K562 (cell line): ENCODE measurements around the gene PFDN4. TPM values are rescaled to one million over a fixed set of nuclear protein-coding genes. Genes with fewer than 3 reads are reported as not detected.

Experiments
- ARHGAP35 ChIP-seq: fragments of 450-650 bp; IDR thresholded peaks from 2 replicates; pipeline ENCODE4 v1.6.1; 2018; ENCODE audit not compliant: partially characterized antibody
- ARID4B ChIP-seq: sonication (generic); formaldehyde crosslinking; IDR thresholded peaks from 2 replicates; pipeline ENCODE4 v1.8.0; 2022; ENCODE audit warnings: mild to moderate bottlenecking, missing genetic modification reagents
- ETV6 ChIP-seq, 3 experiments: fragments of 150-350 bp in 1 of 3; sonication (generic) in 1 of 3; formaldehyde crosslinking in 1 of 3; IDR thresholded peaks; 2 replicates each; pipeline versions ENCODE4 v1.6.1 to v1.8.0; 2014 to 2022; ENCODE audit warnings: borderline replicate concordance in 2 of 3, low read depth in 2 of 3, antibody characterized with exemption in 1 of 3, low read length in 1 of 3, mild to moderate bottlenecking in 1 of 3, missing genetic modification reagents in 1 of 3
- ILF3 ChIP-seq: fragments of 450-650 bp; IDR thresholded peaks from 2 replicates; pipeline ENCODE4 v1.6.1; 2018; ENCODE audit warnings: antibody characterized with exemption, mild to moderate bottlenecking, moderate library complexity, borderline replicate concordance
- MLLT1 ChIP-seq, 2 experiments: fragments of 450-650 bp; IDR thresholded peaks; 2 replicates each; pipeline ENCODE4 v1.6.1; 2016
- MXI1 ChIP-seq: IDR thresholded peaks from 2 replicates; pipeline ENCODE4 v1.6.1; 2011; ENCODE audit warnings: low read depth, mild to moderate bottlenecking, improper control_type of control experiment, low read length
- NUFIP1 ChIP-seq: fragments of 450-650 bp; IDR thresholded peaks from 2 replicates; pipeline ENCODE4 v1.6.1; 2018; ENCODE audit not compliant: partially characterized antibody
- RFX5 ChIP-seq: IDR thresholded peaks from 2 replicates; pipeline ENCODE4 v1.6.1; 2011; ENCODE audit warnings: low read depth, mild to moderate bottlenecking, improper control_type of control experiment, low read length
- SMAD2 ChIP-seq: fragments of 150-350 bp; IDR thresholded peaks from 2 replicates; pipeline ENCODE4 v1.6.1; 2014; ENCODE audit warnings: low read depth, mild to moderate bottlenecking, low read length
- STAT5A ChIP-seq: IDR thresholded peaks from 2 replicates; pipeline ENCODE4 v1.6.1; 2012; ENCODE audit warnings: low read length, inconsistent platforms, borderline replicate concordance
- THAP12 ChIP-seq: fragments of 250-450 bp; sonication (Bioruptor Pico); IDR thresholded peaks from 2 replicates; pipeline ENCODE4 v1.9.0; 2021; ENCODE audit warnings: mild to moderate bottlenecking, inconsistent platforms
- ZC3H4 ChIP-seq: sonication (generic); formaldehyde crosslinking; IDR thresholded peaks from 2 replicates; pipeline ENCODE4 v1.9.0; 2021; ENCODE audit warnings: missing genetic modification reagents, borderline replicate concordance
- ZC3H8 ChIP-seq: fragments of 450-650 bp; IDR thresholded peaks from 2 replicates; pipeline ENCODE4 v1.6.1; 2017
- ZNF445 ChIP-seq: fragments of 250-450 bp; sonication (Bioruptor Pico); IDR thresholded peaks from 2 replicates; pipeline ENCODE4 v1.4.0; 2020; ENCODE audit warnings: low read depth, mild to moderate bottlenecking, moderate library complexity
- ZNF695 ChIP-seq: fragments of 450-650 bp; formaldehyde crosslinking; IDR thresholded peaks from 2 replicates; pipeline ENCODE4 v1.4.0; 2020; ENCODE audit warnings: mild to moderate bottlenecking, moderate library complexity
- polyA plus RNA-seq, 8 experiments: library from polyadenylated mRNA; depleted of rRNA in 4 of 8; stranded (reverse) in 5 of 8; unstranded in 3 of 8; fragments of >200 nt; fragmentation: Nextera tagmentation in 2 of 8; fragmentation: Illumina TruSeq in 1 of 8; extraction: Ambion mirVana in 2 of 8; extraction: Trizol in 1 of 8; gene quantifications; 2 replicates each; pipeline versions ENCODE4 v1.2.1 to v1.2.3, GENCODE V29; 2011 to 2014; ENCODE audit warnings: inconsistent platforms in 1 of 8, missing spikeins in 1 of 8
- total RNA-seq, 7 experiments: library from RNA; depleted of rRNA in 6 of 7; stranded (reverse); fragments of >200 nt in 6 of 7; fragmentation: Illumina TruSeq in 2 of 7; extraction: Trizol in 2 of 7; gene quantifications; 2 replicates each; pipeline versions ENCODE4 v1.2.1 to v1.2.3, GENCODE V29; 2011 to 2021; ENCODE audit warnings: low replicate concordance in 1 of 7

Gene PFDN4
- total and polyA plus RNA-seq, 9 of the 15 experiments (the other 6 are each of a cell fraction or from before 2014, with no cell fraction given), result 60.1 to 214 (median 122) TPM

- TF ChIP-seq ARID4B (CRISPR knock-in tag), result peak; percentile 76
- no peak for TF ChIP-seq STAT5A
- no peak for TF ChIP-seq RFX5
- TF ChIP-seq SMAD2, result no peak
- TF ChIP-seq THAP12 (CRISPR knock-in tag), result no peak
- TF ChIP-seq ZNF695 (CRISPR knock-in tag), result no peak
- no peak for TF ChIP-seq ZC3H8
- peak in 1 of 2 experiments; percentile 36; a peak in 1 of 4 replicates for TF ChIP-seq ETV6 (IDR thresholded peaks at IDR 0.05; ENCODE audit: borderline replicate concordance in 1 of 2, low read depth in 2 of 2, low read length in 1 of 2)
- TF ChIP-seq ETV6 (CRISPR knock-in tag; IDR thresholded peaks at IDR 0.05; ENCODE audit: borderline replicate concordance), result no peak
- peak; percentile 63; the same call in 1 of the 2 replicates for TF ChIP-seq MXI1
- TF ChIP-seq ZNF445 (CRISPR knock-in tag), result no peak
- TF ChIP-seq ILF3, result peak; percentile 46; the same call in 1 of the 2 replicates
- TF ChIP-seq MLLT1 (IDR thresholded peaks at IDR 0.05), result no peak
- peak; percentile 75 for TF ChIP-seq NUFIP1
- no peak for TF ChIP-seq ZC3H4 (CRISPR knock-in tag)
- no peak for TF ChIP-seq ARHGAP35
Measured at GRCh38 chr20:54207743-54208547, at the start of gene PFDN4 (continued).
